NCI-H2227 treated with DMSO at 0.1 percent for 48 hours (cell line): ENCODE measurements around the gene POLR2I.
"Not testable (repeated sequence)": the region's sequence is repeated elsewhere in the genome, so short reads cannot be mapped to it uniquely, and the experiment has no call there.

Experiments
- DNase-seq: peaks from one replicate; lab custom pipeline; 2025; lab: John Stamatoyannopoulos, UW

Gene POLR2I

DNA sequence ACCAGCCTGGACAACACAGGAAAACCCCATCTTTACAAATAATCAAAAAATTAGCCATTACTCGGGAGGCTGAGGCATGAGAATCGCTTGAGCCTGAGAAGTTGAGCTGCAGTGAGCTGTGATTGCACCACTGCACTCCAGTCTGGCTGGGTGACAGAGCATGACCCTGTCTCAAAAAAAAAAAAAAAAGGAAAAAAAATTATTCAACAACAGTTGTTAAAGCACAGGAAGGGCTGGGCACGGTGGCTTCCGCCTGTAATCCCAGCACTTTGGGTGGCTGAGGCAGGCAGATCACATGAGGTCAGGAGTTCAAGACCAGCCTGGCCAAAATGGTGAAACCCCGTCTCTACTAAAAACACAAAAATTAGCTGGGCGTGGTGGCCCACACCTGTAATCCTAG lies 16.5 kb upstream of the POLR2I start:
- not testable (repeated sequence) for DNase-seq

DNA sequence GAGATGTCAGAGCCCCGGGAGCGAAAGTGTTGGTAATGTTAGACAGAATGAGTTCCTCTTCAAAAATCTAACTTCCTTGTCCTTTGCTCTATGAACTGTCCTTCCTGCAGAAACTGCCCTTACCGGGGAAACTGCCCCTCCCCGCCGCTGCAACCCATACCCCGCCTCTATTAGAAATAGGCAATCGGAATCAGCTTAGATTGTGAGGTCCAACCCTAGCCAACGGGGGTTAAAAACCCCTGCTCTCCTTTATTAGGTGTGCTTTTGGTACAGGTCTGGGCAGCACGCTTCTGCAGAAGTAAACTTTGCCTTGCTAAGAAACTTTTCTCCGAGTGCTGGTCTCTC lies 13.7 kb upstream of the POLR2I start:
- peak; percentile 73 for DNase-seq

DNA sequence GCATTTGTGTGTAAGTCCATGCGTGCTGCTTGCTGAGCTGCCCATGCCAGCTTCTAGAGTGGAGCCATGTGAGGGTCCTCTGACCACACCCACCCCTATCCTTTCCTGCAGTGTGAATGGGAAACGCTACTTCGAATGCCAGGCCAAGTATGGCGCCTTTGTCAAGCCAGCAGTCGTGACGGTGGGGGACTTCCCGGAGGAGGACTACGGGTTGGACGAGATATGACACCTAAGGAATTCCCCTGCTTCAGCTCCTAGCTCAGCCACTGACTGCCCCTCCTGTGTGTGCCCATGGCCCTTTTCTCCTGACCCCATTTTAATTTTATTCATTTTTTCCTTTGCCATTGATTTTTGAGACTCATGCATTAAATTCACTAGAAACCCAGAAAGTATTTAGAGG lies 10.9 kb upstream of the POLR2I start:
- no peak for DNase-seq

DNA sequence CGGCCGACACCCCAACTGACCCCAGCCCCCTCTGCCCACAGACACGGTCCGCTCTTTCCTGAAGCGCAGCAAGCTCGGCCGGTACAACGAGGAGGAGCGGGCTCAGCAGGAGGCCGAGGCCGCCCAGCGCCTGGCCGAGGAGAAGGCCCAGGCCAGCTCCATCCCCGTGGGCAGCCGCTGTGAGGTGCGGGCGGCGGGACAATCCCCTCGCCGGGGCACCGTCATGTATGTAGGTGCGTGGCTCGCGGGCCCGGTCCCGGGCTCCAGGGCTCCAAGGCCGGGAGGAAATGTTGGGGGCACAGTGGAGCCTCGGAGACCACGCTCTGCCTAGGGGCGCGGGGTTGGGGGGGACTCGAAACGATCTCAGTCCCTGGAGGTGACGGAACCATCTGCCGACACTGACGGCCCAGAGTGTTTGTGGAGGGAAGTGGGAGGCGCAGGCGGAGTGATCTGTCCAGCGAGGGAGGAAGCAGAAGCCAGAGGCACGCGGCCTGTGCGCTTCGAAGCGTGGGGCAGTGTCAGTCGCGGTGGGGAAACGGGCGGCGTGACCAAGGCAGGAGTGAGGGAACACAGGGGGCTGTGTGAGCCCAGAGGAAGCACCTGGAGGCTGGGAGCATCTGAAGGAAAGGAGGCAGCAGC lies 6.9 kb upstream of the POLR2I start:
- DNase-seq: no peak

DNA sequence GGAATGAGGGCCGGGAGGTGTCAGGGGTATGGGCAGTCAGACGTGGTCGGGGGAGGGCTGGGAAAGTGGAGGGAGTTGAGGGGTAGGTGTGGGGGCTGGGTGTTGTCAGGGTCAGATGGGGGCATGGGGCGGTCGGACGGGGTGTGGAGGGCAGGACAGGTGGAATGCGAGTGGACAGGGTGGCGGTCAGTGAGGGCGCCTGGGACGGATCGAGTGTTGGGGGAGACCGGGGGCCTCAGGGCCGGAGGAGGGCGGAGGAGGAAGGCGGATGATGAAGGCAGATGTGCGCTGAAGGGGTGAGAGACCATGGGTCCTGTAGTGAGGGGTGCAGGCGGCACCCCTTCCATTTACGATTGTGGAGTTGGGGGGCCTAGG lies 6.3 kb upstream of the POLR2I start:
- DNase-seq: no peak

DNA sequence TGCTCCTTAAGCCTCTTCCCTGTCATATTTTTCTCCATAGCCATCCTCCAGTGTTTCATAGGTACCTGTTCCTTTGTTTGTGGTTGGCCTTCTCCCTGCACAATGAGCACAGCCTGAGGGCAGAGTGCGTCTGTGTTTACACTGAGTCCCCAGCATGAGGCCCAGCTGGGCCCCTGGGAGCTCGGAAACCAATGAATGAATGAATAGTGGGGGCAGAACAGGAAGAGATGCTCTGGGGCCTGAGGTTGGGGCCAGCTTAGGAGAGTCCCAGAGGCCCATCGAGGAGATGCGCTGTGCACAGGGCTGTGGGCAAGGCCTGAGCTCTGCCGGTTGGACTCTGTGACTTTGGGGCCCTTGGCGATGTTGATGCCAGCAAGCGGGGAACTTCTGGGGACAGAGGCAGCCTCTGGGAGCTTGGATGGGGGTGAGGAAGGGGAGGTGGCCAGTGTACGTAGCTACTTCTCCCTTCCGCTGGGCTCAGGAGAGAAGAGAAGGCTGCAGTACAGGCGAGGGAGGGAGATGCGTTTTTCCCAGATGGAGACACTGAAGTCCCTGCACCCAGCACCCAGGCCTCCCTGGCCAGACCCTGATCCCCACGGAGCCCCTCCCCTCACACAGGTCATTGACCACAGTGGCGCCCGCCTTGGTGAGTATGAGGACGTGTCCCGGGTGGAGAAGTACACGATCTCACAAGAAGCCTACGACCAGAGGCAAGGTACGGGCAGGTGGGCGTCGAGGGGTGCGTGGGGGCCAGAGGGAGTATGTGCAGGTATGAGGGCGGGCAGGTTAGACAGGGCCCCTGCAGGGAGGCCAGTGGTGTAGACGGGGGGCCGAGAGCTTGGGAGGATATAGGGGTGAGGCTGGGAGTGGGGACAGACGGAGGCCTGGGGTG lies 5.7 kb upstream of the POLR2I start:
- no peak for DNase-seq

DNA sequence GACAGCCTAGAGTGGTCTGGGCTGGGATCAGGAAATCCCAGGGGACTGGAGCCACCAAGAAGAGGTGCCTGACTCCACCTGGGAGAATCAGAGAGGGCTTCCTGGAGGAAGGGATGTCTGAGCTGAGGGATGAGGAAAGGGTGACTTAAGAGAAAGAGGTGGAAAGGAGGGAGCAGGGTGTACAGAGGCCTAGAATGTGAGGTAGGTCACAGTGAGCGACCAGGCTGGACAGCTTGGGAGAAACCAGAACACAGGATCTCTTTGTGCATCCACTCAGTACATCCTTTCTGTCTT lies 1.6 kb upstream of the POLR2I start:
- no peak for DNase-seq

DNA sequence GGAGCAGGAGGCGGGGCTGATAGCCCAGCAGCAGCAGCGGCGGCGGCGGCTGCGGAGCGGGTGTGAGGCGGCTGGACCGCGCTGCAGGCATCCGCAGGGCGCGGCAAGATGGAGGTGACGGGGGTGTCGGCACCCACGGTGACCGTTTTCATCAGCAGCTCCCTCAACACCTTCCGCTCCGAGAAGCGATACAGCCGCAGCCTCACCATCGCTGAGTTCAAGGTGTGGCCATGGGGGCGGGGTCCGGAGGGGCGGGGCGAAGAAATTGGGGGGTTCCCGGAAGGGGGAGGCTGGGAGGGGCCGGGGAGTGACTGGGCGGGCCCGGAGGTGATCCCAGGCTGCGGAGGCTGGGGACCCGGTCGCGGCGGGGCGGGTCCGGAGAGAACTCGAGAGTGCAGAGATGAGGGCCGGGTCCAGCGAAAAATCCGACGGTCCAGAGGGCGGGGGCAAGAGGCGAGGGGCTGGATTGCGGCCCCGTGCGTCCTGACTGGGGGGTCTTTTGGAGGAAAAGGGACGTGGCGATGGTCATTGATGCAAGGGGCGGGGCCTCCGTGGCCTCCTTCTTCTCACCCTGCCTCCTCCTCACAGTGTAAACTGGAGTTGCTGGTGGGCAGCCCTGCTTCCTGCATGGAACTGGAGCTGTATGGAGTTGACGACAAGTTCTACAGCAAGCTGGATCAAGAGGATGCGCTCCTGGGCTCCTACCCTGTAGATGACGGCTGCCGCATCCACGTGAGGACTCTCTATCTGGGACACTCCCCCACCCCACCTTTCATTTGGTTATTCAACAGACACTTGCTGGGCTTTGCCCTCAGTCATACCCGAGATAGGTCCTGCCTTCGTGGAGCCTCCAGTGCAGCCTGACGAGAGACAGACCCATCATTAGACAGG lies 1.0 kb upstream of the POLR2I start, which contains the start of gene TBCB:
TBCB (plus strand) TSS at position 16 of the 891 bp plus-strand sequence; CDS start at position 109, 93 bp downstream.
- peak; percentile 76 for DNase-seq

DNA sequence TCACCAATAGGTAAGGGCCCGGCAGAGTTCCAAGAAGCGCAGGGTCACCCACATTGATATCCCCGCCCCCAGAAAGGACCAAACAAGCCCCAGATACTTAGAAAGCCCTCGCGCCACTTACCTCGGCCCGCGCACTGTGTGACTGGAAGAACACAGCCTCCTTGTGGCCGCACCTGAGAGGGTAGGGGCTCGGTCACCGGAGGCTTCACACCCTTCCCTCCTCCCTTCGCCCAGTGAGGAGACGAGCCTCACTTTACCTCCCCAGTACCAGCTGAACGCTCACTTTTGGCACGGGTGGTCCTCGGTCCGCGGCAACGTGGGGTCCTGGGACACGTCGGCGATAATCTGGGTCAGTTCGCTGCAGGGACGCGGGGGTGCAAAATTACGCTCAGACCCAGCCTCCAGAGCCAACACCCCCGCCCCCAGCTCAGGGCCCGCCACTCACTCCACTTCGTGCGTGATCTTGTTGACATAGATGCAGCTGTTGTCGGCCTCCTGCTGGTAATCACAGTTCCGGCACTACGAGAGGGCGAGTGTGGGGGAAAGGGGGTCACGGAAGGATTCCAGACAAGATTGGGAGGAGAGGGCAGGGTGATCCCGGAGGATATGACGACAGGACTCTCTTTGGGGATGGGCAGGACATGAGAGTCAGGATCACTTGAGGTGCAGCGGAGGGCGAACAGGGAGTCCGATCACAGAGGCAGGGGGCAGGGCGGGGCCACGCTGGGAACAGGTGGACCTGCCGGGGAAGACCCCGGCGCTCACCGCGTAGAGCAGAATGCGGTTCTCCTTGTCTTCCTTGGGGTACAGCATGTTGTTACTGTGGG lies 568 bp downstream of the POLR2I start:
- DNase-seq: peak; percentile 26

DNA sequence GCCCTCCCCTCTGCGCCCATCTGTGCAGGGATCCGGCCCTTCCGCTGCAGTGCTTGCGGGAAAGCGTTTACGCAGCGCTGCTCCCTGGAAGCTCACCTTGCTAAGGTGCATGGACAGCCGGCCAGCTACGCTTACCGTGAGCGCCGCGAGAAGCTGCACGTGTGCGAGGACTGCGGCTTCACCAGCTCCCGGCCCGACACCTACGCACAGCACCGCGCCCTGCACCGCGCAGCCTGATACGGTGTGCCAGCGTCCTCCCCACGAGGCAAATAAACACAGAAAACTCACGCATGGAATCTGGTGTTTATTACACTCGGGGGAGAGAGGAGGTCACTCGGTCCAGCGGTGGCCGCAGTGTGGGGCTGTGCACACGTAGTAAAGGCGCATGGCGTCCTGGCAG lies 1.2 kb downstream of the POLR2I start:
- no peak for DNase-seq

DNA sequence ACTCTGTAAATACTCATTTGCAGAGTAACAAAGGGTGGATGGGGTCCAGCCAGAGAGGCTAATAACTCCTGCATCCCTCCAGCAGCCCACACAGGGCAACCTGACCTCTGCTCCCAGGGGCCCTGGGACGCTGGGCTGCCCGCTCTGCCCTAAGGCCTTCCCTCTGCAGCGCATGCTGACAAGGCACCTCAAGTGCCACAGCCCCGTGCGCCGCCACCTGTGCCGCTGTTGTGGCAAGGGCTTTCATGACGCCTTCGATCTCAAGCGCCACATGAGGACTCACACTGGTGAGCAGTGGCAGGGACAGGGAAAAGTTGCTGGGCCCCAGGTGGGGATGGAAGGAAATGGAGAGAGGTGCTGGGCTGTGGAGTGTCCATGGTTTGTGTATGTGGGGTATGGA lies 2.0 kb downstream of the POLR2I start:
- no peak for DNase-seq

DNA sequence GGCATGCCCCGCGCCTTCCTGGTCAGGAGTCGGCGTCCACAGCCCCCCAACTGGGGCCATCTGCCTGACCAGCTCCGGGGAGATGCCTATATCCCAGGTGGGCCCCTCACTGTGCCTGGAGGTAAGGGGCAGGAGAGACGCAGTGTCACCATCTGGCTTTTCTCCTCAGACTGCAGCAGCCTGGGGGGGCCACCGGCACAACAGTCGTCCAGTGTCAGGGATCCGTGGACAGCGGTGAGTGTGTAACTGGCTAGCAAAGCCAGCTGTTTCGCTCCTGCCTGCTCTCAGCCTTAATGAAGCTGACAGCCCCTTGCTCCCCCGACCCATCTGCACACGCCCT lies 3.5 kb downstream of the POLR2I start:
- no peak for DNase-seq

DNA sequence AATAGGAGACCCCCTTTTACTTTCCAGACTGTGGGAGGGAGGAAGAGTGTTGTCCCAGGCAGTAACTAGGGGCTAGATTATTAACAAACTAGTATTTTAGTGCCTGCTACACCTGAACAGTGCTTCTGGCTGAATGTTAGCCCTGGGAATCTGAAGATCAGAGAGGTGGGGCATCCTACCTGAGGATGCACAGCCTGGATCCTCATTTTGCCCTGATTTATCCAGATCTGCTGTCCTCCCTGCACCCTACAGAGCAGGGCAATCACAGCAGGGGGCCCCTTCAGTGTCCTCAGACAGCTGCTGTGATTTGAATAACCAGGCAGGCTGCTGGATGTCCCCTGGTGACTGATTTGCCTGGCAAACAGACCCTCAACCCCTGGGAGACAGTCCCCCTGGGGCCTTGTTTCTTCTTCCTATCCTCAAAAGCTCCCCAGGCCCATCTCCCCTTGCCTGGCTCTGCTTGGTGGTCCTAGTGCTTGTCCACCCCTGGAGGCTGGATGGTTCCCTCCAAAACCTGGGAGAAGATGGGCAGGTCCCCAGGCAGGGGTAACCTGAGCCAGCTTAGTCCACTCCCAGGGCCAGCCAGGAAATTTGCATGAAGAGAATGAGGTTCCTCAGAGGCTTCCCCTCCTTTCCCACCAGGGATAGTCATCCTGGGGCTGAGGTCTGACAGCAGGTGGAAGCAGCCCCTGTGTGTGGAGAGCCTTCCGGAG lies 4.0 kb downstream of the POLR2I start, which contains the start of gene OVOL3:
OVOL3 (plus strand) TSS at position 657 of the 713 bp plus-strand sequence. CDS start 60 bp downstream, outside the sequence.
- no peak for DNase-seq

DNA sequence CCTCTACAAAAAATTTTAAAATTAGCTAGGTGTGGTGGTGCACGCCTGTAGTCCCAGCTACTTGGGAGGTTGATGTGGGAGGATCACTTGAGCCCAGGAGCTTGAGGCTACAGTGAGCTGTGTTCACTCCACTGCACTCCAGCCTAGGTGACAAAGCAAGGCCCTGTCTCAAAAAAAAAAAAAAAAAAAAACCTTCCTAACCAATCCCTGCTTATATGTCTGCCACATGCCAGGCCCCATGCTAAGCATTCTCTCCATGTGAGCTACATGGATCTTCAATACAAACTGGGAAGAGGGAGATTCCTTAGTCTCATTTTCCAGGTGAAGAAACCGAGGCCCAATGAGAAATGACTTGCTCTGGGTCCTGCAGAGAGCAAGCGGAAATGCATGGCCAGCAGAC lies 6.0 kb downstream of the POLR2I start:
- no peak for DNase-seq

DNA sequence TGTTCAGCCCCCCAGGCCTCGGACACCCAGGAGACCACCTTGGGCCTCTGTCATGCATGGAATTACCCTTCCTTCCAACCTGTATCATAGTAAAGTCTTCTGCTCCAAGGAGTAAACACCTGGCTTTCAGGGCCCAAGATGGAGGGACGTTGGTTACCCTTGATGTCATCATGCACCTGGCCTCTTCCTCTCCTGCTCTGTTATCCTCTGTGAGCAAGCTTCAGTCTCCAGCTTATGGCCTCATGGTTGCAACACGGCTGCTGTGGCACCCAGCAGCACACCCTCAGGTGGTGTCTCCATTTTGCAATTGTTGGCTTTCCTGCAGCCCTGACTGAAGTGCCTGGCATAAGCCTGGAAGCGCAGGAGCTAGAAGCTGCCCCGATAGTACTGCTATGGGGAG lies 7.7 kb downstream of the POLR2I start:
- DNase-seq: no peak

DNA sequence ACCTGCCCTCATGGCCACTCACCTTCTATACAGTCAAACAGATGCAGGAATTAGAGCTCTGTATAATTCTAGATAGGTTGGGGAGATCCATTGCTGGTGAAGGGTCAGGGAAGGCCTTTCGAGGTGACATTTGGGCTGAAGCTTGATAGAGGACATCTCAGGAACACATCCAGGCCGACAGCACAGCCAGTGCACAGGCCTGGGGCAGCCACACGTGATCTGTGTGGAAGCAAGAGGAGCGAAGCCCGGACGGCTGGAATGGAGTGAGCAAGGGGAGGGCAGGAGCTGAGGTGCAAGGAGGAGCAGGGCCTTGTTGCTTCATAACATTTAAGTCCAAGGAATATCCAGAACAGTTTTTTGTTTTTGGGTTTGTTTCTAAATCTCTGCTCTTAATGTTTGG lies 8.2 kb downstream of the POLR2I start:
- no peak for DNase-seq

DNA sequence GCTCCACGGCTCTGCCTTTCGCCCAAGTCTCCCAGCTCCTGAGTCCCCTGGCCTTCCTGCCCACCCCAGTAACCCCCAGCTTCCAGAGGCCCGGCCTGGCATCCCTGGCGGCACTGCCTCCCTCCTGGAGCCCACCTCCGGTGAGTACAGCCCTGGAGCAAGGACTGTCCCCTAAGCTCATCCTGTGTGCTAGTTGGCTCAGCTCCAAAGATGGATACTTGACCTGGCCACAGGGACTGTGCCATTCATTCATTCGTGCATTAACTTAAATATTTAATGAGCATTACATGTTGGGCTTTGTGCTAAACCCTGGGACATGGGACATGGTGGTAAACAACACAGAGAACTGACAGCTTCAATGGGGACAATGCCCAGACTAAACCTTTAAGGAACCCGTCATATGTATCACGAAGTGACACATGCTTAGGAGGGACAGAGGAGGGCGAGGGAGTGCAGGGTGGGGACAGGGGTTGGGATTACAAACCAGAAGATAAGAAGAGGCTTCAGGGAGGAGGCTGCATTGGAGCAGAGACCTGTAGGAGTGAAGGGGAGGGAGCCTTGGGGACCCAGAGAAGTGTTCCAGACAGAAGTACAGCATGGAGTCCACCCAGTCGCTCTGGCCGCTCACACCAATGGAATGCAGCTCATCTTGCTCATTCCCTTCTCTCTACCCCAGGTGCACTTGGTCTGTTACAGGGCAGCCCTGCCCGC lies 10.7 kb downstream of the POLR2I start:
- no peak for DNase-seq

DNA sequence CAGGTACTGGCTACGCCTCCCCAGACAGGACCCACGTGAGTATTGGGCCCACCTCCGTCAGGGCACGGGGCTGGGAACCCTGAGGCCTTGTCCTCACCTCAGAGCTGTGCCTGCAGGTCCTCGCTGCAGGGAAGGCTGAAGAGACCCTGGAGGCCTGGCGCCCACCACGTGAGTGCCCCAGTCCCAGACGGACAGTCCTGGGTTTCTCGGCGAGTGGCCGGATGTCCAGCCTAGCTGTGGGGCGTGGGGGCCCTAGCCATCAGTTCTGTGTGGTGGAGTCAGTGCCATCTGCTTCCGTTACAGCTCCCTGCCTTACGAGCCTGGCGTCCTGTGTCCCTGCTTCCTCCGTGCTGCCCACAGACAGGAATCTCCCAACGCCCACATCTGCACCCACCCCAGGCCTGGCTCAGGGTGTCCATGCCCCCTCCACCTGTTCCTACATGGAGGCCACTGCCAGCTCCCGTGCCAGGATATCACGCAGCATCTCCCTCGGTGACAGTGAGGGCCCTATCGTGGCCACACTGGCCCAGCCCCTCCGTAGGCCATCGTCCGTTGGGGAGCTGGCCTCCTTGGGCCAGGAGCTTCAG lies 11.5 kb downstream of the POLR2I start:
- DNase-seq: no peak

DNA sequence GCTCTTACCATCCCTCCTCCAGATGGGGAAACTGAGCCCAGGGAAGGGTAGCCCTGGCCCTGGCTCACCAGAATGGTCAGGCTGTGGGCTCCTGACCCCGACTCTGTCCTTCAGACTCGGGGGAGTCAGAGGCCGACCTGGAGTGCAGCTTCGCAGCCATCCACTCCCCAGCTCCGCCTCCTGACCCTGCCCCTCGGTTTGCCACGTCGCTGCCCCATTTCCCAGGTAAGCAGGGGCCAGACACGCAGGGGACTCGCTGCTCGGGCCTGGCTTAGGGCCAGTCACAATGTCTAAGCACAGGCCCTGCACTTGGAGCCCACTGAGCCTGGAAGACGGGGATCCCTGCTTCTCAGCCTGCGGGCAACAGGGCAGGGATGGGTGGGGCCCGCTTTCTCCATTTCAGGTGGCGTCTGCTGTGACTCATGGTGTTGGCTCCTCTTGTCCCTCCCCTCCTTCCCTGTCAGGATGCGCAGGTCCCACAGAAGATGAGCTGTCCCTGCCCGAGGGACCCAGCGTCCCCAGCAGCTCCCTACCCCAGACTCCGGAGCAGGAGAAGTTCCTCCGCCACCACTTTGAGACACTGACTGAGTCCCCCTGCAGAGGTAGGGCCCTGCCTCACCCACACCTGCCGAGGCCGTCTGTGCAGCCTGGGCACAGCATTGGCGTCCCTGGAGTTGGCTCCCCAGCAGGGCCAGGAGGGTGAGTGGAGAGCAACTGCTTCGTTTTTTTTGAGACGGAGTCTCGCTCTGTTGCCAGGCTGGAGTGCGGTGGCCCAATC lies 12.9 kb downstream of the POLR2I start:
- no peak for DNase-seq
